H1 (cell line): ENCODE measurements around the gene RAB31. TPM values are rescaled to one million over a fixed set of nuclear protein-coding genes. Genes with fewer than 3 reads are reported as not detected.
A peak's percentile ranks its signal among the peaks of the same experiment; 100 is the strongest.

Experiments
- CTCF ChIA-PET: fragments of 300-600 bp; sonication (Branson Sonifier 250); formaldehyde crosslinking; loops from one replicate; lab custom pipeline; 2021; ENCODE audit not compliant: partially characterized antibody; lab: Charles Lee
- POLR2A ChIA-PET: fragments of 300-600 bp; sonication (Branson Sonifier 250); formaldehyde crosslinking; loops from one replicate; lab custom pipeline; 2021; ENCODE audit warnings: inconsistent platforms; ENCODE audit not compliant: partially characterized antibody; lab: Charles Lee
- DNase-seq, 2 experiments: peaks; one replicate each; pipeline versions ENCODE4 v3.0.0 to v3.0.0-alpha.2; 2010 to 2022; ENCODE audit warnings: low spot score in 2 of 2, low read depth in 1 of 2, mixed read lengths in 1 of 2
- FAIRE-seq: peaks from 2 replicates; lab custom pipeline; 2011; peaks lifted over from hg19 to GRCh38; lab: Jason Lieb, UNC
- H2AFZ ChIP-seq: 2 replicates; pipeline ENCODE4 v1.8.1; 2012; ENCODE audit warnings: low read length, inconsistent platforms
- H2AK5ac ChIP-seq: 2 replicates; pipeline ENCODE4 v1.6.1; 2013; ENCODE audit warnings: low read depth, low read length
- H2BK120ac ChIP-seq: replicated peaks from 2 replicates; pipeline ENCODE3; 2013; ENCODE audit warnings: low read depth, low read length, inconsistent platforms
- H2BK12ac ChIP-seq: 2 replicates; pipeline ENCODE4 v1.6.1; 2013; ENCODE audit warnings: low read depth, low read length
- H2BK15ac ChIP-seq: 2 replicates; pipeline ENCODE4 v1.6.1; 2013; ENCODE audit warnings: low read length
- H2BK20ac ChIP-seq: 2 replicates; pipeline ENCODE4 v1.6.1; 2013; ENCODE audit warnings: low read length
- H2BK5ac ChIP-seq: 2 replicates; pipeline ENCODE4 v1.6.1; 2013; ENCODE audit warnings: low read depth, low read length
- H3K14ac ChIP-seq: 2 replicates; pipeline ENCODE4 v1.6.1; 2013; ENCODE audit warnings: inconsistent platforms; ENCODE audit not compliant: insufficient read length
- H3K18ac ChIP-seq: 2 replicates; pipeline ENCODE4 v1.6.1; 2013; ENCODE audit warnings: low read length; ENCODE audit errors: extremely low read depth
- H3K23ac ChIP-seq: 2 replicates; pipeline ENCODE4 v1.6.1; 2013; ENCODE audit warnings: inconsistent platforms; ENCODE audit not compliant: insufficient read length
- H3K23me2 ChIP-seq: 2 replicates; pipeline ENCODE4 v1.6.1; 2013; ENCODE audit warnings: low read depth, low read length
- H3K27ac ChIP-seq: 2 replicates; pipeline ENCODE4 v1.6.1; 2011; ENCODE audit warnings: low read depth, low read length, inconsistent platforms
- H3K27me3 ChIP-seq, 4 experiments: replicated peaks in 1 of 4; 1 replicate in 1 of 4; 2 replicates in 3 of 4; pipeline versions ENCODE4 v1.6.1 to v1.8.1; 2011 to 2013; ENCODE audit warnings: low read length in 3 of 4, mild to moderate bottlenecking in 3 of 4, inconsistent platforms in 2 of 4, mixed read lengths in 2 of 4, moderate library complexity in 1 of 4; ENCODE audit not compliant: control insufficient read depth in 3 of 4, insufficient read depth in 3 of 4; ENCODE audit errors: extremely low read depth in 1 of 4
- H3K36me3 ChIP-seq, 4 experiments: 2 replicates each; pipeline versions ENCODE4 v1.6.1 to v1.8.1; 2011 to 2013; ENCODE audit warnings: mild to moderate bottlenecking in 4 of 4, low read length in 3 of 4, moderate library complexity in 2 of 4, control low read depth in 1 of 4, inconsistent platforms in 1 of 4; ENCODE audit not compliant: insufficient read depth in 4 of 4, control insufficient read depth in 2 of 4
- H3K4ac ChIP-seq: replicated peaks from 2 replicates; pipeline ENCODE3; 2013; ENCODE audit warnings: low read length, low read depth, mixed read lengths, inconsistent platforms; ENCODE audit not compliant: insufficient read length
- H3K4me1 ChIP-seq, 4 experiments: replicated peaks in 1 of 4; 1 replicate in 1 of 4; 2 replicates in 3 of 4; pipeline versions ENCODE4 v1.6.1 to v1.8.1; 2011 to 2013; ENCODE audit warnings: low read length in 3 of 4, inconsistent platforms in 2 of 4, mixed read lengths in 1 of 4; ENCODE audit not compliant: insufficient read depth in 4 of 4, control insufficient read depth in 3 of 4
- H3K4me2 ChIP-seq, 2 experiments: 2 replicates each; pipeline versions ENCODE4 v1.6.1 to v1.8.1; 2011 to 2013; ENCODE audit warnings: low read depth in 2 of 2, low read length in 2 of 2, control low read depth in 1 of 2, inconsistent platforms in 1 of 2, mild to moderate bottlenecking in 1 of 2; ENCODE audit not compliant: insufficient read depth in 1 of 2
- H3K4me3 ChIP-seq, 4 experiments: fragments of 200-600, 300-600 bp in 1 of 4; sonication (generic), shearing (Covaris generic), sonication (Bioruptor Twin) in 1 of 4; 2 replicates each; pipeline versions ENCODE4 v1.5.1 to v1.8.1; 2011 to 2016; ENCODE audit warnings: low read length in 4 of 4, low read depth in 3 of 4, control low read depth in 2 of 4, inconsistent platforms in 2 of 4, mild to moderate bottlenecking in 2 of 4, mixed read lengths in 1 of 4, moderate library complexity in 1 of 4; ENCODE audit not compliant: insufficient read depth in 2 of 4; ENCODE audit errors: extremely low read depth in 1 of 4
- H3K56ac ChIP-seq: replicated peaks from 2 replicates; pipeline ENCODE3; 2013; ENCODE audit warnings: low read depth, mild to moderate bottlenecking, mixed read lengths, low read length, inconsistent platforms; ENCODE audit not compliant: insufficient read length
- H3K79me1 ChIP-seq: 2 replicates; pipeline ENCODE4 v1.6.1; 2013; ENCODE audit warnings: low read depth, low read length, control low read depth
- H3K79me2 ChIP-seq, 2 experiments: 2 replicates each; pipeline versions ENCODE4 v1.6.1 to v1.8.1; 2012 to 2013; ENCODE audit warnings: low read length in 2 of 2, mild to moderate bottlenecking in 2 of 2, inconsistent platforms in 1 of 2; ENCODE audit not compliant: insufficient read depth in 2 of 2, control insufficient read depth in 1 of 2
- H3K9ac ChIP-seq, 4 experiments: replicated peaks in 1 of 4; 1 replicate in 1 of 4; 2 replicates in 3 of 4; pipeline versions ENCODE4 v1.6.1 to v1.8.1; 2011 to 2013; ENCODE audit warnings: low read depth in 3 of 4, low read length in 3 of 4, control low read depth in 2 of 4, mild to moderate bottlenecking in 2 of 4, moderate library complexity in 2 of 4, inconsistent platforms in 1 of 4; ENCODE audit errors: extremely low read depth in 1 of 4
- H3K9me3 ChIP-seq, 2 experiments: 2 replicates each; pipeline versions ENCODE4 v1.6.1 to v1.8.1; 2012 to 2013; ENCODE audit warnings: mild to moderate bottlenecking in 2 of 2, moderate library complexity in 2 of 2, control low read depth in 1 of 2, inconsistent platforms in 1 of 2, low read depth in 1 of 2, low read length in 1 of 2, mixed read lengths in 1 of 2; ENCODE audit not compliant: insufficient read depth in 2 of 2
- H4K20me1 ChIP-seq, 2 experiments: replicated peaks in 1 of 2; 2 replicates each; pipeline versions ENCODE3 to v1.8.1; 2011 to 2013; ENCODE audit warnings: inconsistent platforms in 2 of 2, low read length in 2 of 2, mild to moderate bottlenecking in 1 of 2; ENCODE audit not compliant: insufficient read depth in 2 of 2, control insufficient read depth in 1 of 2
- H4K5ac ChIP-seq: 2 replicates; pipeline ENCODE4 v1.6.1; 2013; ENCODE audit warnings: low read length, low read depth, mixed read lengths, inconsistent platforms; ENCODE audit not compliant: insufficient read length
- H4K8ac ChIP-seq: 2 replicates; pipeline ENCODE4 v1.8.0; 2013; ENCODE audit warnings: mild to moderate bottlenecking, moderate library complexity, low read length, inconsistent platforms; ENCODE audit not compliant: insufficient read depth; ENCODE audit errors: extremely low read depth
- H4K91ac ChIP-seq: replicated peaks from 2 replicates; pipeline ENCODE3; 2013; ENCODE audit warnings: low read length, mixed read lengths, inconsistent platforms; ENCODE audit not compliant: insufficient read length
- BRCA1 ChIP-seq: IDR thresholded peaks from 2 replicates; pipeline ENCODE4 v1.6.1; 2012; ENCODE audit warnings: low read depth, low read length, improper control_type of control experiment
- CBX5 ChIP-seq: fragments of 300-800, 300-1000 bp; sonication (generic); IDR thresholded peaks from 2 replicates; pipeline ENCODE4 v1.7.1; 2016; ENCODE audit warnings: antibody characterized with exemption, low read length, low read depth
- CHD1 ChIP-seq: IDR thresholded peaks from 2 replicates; pipeline ENCODE4 v1.6.1; 2012; ENCODE audit warnings: low read depth, low read length, improper control_type of control experiment
- CTCF ChIP-seq, 3 experiments: IDR thresholded peaks; 1 replicate in 2 of 3; 2 replicates in 1 of 3; pipeline versions ENCODE4 v1.5.1 to v1.6.1; 2011; ENCODE audit warnings: low read length in 3 of 3, mild to moderate bottlenecking in 3 of 3, inconsistent platforms in 2 of 3, low read depth in 1 of 3, moderate library complexity in 1 of 3; ENCODE audit not compliant: insufficient read depth in 1 of 3; ENCODE audit errors: control extremely low read depth in 1 of 3
- JUN ChIP-seq: IDR thresholded peaks from 2 replicates; pipeline ENCODE4 v1.6.1; 2011; ENCODE audit warnings: low read depth, mild to moderate bottlenecking, improper control_type of control experiment, low read length
- KDM4A ChIP-seq: IDR thresholded peaks from one replicate; pipeline ENCODE4 v1.7.1; 2012; ENCODE audit warnings: low read depth, mild to moderate bottlenecking, moderate library complexity, low read length, inconsistent platforms; ENCODE audit not compliant: severe bottlenecking
- MAX ChIP-seq: IDR thresholded peaks from 2 replicates; pipeline ENCODE4 v1.6.1; 2012; ENCODE audit warnings: inconsistent platforms
- NANOG ChIP-seq: IDR thresholded peaks from 2 replicates; pipeline ENCODE4 v1.6.1; 2011; ENCODE audit warnings: low read length, low read depth, mild to moderate bottlenecking, inconsistent platforms; ENCODE audit not compliant: insufficient read depth, poor library complexity, severe bottlenecking
- POU5F1 ChIP-seq: IDR thresholded peaks from 2 replicates; pipeline ENCODE4 v1.6.1; 2011; ENCODE audit warnings: low read depth, mild to moderate bottlenecking, low read length, moderate library complexity
- RBBP5 ChIP-seq: IDR thresholded peaks from 2 replicates; pipeline ENCODE4 v1.7.1; 2012; ENCODE audit warnings: low read depth, mild to moderate bottlenecking, inconsistent platforms, low read length, moderate library complexity, borderline replicate concordance
- RXRA ChIP-seq: IDR thresholded peaks from 2 replicates; pipeline ENCODE4 v1.6.1; 2011; ENCODE audit warnings: low read depth, mild to moderate bottlenecking, low read length, moderate library complexity; ENCODE audit not compliant: insufficient read depth
- TBP ChIP-seq: IDR thresholded peaks from 2 replicates; pipeline ENCODE4 v1.6.1; 2011; ENCODE audit warnings: low read depth, low read length, improper control_type of control experiment
- WGBS, 2 experiments: shearing (Covaris generic) in 1 of 2; methylation state at CpG; one replicate each; pipeline versions ENCODE4 v1.1.6 to v1.1.7; 2013 to 2015; ENCODE audit warnings: low lambda C conversion rate in 2 of 2, mixed read lengths in 2 of 2, inconsistent platforms in 1 of 2, low coverage in 1 of 2, missing lambda C conversion rate in 1 of 2; ENCODE audit not compliant: insufficient replicate concordance in 2 of 2, insufficient coverage in 1 of 2, insufficient read length in 1 of 2; ENCODE audit errors: extremely low coverage in 1 of 2, missing lambda C conversion rate in 1 of 2; 5-methylcytosine and 5-hydroxymethylcytosine counted together
- polyA plus RNA-seq, 7 experiments: library from polyadenylated mRNA; depleted of rRNA in 3 of 7; stranded (reverse) in 5 of 7; unstranded in 2 of 7; fragments of >200 nt in 5 of 7; fragments of 200-250 nt in 2 of 7; gene quantifications; 1 replicate in 5 of 7; 2 replicates in 1 of 7; 4 replicates in 1 of 7; pipeline versions ENCODE4 v1.2.1 to v1.2.3, GENCODE V29; 2011 to 2013; ENCODE audit warnings: missing spikeins in 2 of 7, mixed read lengths in 2 of 7
- total RNA-seq: library from RNA; stranded (reverse); fragmentation: NEBNext Ultra II Directional; extraction: Animal tissue kit (Norgen Biotek cat#: 25700); gene quantifications from 2 replicates; pipeline ENCODE4 v1.2.1, GENCODE V29; 2021

The RAB31 gene
- total and polyA plus RNA-seq, 2 of the 8 experiments (the other 6 are each of a cell fraction or from before 2014, with no cell fraction given), result 15.2 to 40.9 TPM

- Histone ChIP-seq H3K9me3 (no peaks in the 10 kb centered on the region), H3K14ac (no peak overlapping the region), H3K9ac (no peak overlapping the region), H4K5ac (no peak overlapping the region), H2AK5ac (no peak overlapping the region), H2BK120ac (no peak overlapping the region), H3K4me1 (no peaks in the 10 kb centered on the region; a peak in 1 of 7 replicates), H4K8ac (no peak overlapping the region), H3K23ac (no peak overlapping the region), H3K18ac (no peak overlapping the region), H3K27me3 (no peaks in the 10 kb centered on the region), H4K91ac (no peak overlapping the region), H3K4me2 (no peak overlapping the region), H4K20me1 (no peaks in the 10 kb centered on the region), H2BK12ac (no peak overlapping the region), H2BK5ac (no peak overlapping the region), H3K79me2 (no peaks in the 10 kb centered on the region), H3K36me3 (no peaks in the 10 kb centered on the region), H2AFZ (no peak overlapping the region), H3K4me3 (no peak overlapping the region), H3K79me1 (no peaks in the 10 kb centered on the region), H2BK20ac (no peak overlapping the region), H2BK15ac (0 out of 2 replicates have a peak overlapping the region, but pooled peaks have one; percentile 10), H3K4ac (no peak overlapping the region), H3K27ac (no peak overlapping the region), H3K56ac (no peak overlapping the region), H3K23me2 (no peaks in the 10 kb centered on the region)
- DNase-seq, result no peak
- 73% methylated on average over 1 of the region's 1 CpG; no CpG with 5 or more reads in 1 of the 2 experiments for WGBS, 2 experiments
- no peak for FAIRE-seq
- ChIA-PET POLR2A (no interaction called here), CTCF (interaction anchor here (0.7 to 1.7 kb wide), 5 partner anchors 9 to 43 kb away, joined by 3 to 4 read pairs (median 3); no protein-coding TSS in a partner anchor)
- TF ChIP-seq KDM4A (no peak), CBX5 (no peak), JUN (no peak), BRCA1 (no peak), MAX (no peak), CTCF (IDR thresholded peaks at IDR 0.05; ENCODE audit: control extremely low read depth in 1 of 3, insufficient read depth in 1 of 3, low read depth in 1 of 3, low read length in 3 of 3) (no peak), NANOG (no peak), RBBP5 (no peak), CHD1 (no peak), POU5F1 (no peak), RXRA (no peak), TBP (no peak)
These were observed 11.4 kb upstream of the RAB31 start for GRCh38 chr18:9696701-9697100.
